Head of caudate nucleus (tissue), 42 donors: Measurements from ENCODE around the gene ZBED4.
"Not testable (repeated sequence)": the region's sequence is repeated elsewhere in the genome, so short reads cannot be mapped to it uniquely, and the experiment has no call there.

Experiments
- DNase-seq, 42 donors: peaks; one replicate each; pipeline versions ENCODE4 v3.0.0 to v3.0.0-alpha.2; 2020 to 2021; ENCODE audit warnings: mixed read lengths in 7 of 42
- intact Hi-C: fragments of 100-400 bp; cut with DNase I; formaldehyde crosslinking; loops from one replicate; pipeline ENCODE4 v1.15.0; 2022

Gene ZBED4

DNA sequence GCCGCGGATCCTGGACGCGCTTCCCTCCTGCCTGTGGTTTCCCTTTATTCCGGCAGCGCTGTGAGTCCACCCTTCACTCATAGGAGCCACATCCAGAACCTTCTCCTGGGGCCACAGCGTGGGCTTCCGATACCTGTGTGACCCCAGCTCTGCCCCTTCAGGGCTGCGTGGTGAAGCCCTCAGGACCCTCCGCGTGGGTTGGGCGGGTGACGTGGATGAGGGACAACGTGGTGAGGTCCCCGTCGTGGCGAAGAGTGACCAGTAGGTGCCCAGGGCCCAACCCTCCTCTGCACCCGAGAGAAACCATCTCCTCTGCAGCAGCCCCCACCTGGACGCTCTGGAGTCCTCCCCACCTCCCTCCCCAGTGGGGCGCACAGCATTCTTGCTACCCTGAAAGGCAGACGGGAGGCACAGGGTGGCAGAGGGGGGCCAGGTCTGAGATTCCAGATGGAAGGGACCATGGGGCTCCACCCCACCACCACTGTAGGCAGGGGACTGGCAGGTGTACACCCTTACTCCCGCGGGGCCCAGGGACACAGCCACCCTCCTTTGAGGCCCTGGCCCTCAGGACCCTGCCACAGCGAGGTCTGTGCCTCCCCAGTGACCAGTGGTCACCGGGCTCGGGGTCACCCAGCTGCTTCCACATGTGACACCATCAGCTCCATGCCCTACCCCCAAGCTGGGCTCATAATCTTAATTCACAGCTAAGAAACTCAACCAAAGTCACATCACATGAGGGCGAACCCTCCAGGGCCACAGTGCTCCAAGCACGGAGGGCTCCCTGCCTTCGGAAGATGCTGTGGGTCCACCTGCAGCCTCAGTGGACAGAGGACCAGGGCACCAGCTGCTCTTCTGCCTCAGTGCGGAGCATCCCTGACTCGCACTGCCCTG lies 3.4 kb upstream of the ZBED4 start:
- intact Hi-C loops: loop anchor here (5.0 kb wide), 1 partner anchor 67 kb away; the partner anchor contains the start of genes ALG12 and CRELD2
- DNase-seq: no peak

DNA sequence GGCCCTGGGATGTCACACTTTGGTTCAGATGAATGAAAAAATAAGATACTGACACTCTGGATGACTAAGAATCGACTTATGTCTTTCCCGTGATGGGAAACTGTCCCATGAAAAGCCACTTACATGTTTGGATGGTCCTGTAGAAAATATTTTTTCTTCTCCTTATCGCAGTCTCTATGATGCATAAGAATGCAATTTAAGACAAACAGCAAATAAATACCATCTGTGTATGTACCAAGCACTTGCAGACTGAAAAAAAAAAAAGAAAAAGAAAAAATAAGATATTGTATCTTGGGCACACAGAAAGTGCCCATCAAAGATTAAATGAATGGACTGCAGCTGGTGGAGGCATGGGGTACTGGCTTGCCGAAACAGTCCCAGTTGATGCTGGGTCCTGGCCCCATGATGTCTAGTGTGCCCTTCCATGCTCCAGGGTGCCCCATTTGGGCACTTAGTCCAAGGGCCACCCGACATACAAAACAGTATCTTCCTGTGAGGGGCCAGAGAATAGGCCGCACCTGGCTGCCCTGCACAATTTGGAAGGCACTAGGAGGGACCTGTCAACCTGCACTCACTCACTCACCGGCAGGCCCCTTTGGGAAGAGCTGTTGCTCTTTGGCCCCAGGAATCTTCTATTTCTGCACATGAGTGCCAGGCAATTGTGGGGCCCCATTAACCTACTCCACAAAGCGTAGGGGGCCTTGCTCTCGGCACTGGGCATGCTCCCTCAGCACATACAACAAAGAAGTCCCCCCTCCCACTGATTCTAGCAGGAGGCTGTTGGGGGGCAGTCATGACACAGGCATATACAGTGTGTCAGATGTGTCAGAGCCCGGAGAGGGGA lies 2.5 kb upstream of the ZBED4 start:
- peak in 1 of 42 donors; percentile 27 for DNase-seq
- intact Hi-C loops: loop anchor here (5.0 kb wide), 1 partner anchor 66 kb away; the partner anchor contains the start of genes ALG12 and CRELD2

DNA sequence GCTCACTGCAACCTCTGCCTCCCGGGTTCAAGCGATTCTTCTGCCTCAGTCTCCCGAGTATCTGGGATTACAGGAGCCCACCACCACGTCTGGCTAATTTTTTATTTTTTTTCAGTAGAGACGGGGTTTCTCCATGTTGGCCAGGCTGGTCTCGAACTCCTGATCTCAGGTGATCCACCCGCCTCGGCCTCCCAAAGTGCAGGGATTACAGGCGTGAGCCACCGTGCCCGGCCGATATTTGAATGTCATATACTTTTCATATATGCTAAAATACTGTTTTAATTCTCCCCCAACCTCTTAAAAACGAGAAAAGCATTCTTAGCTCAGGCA lies 1.1 kb upstream of the ZBED4 start:
- DNase-seq: not testable (repeated sequence)
- intact Hi-C loops: loop anchor here (2.0 to 5.0 kb wide), 2 partner anchors 24 to 65 kb away; partner anchors contain the start of genes ALG12 and CRELD2

GRCh38 chr22:49853981-49854831 lies 562 bp downstream of the ZBED4 start:
- peak in 26 of 42 donors; percentile 10 to 64 (median 29) for DNase-seq
- intact Hi-C loops: loop anchor here (2.0 to 5.0 kb wide), 2 partner anchors 25 to 63 kb away; partner anchors contain the start of genes ALG12 and CRELD2

- intact Hi-C loops: no loop called here
Measured at GRCh38 chr22:49855251-49855911, 1.7 kb downstream of the ZBED4 start.

GRCh38 chr22:49856343-49856742 lies 2.7 kb downstream of the ZBED4 start:
- DNase-seq: peak in 1 of 42 donors; percentile 15
- intact Hi-C loops: no loop called here

More at GRCh38 chr22:49855251-49855911, 1.7 kb downstream of the ZBED4 start:
- no peak for DNase-seq

DNA sequence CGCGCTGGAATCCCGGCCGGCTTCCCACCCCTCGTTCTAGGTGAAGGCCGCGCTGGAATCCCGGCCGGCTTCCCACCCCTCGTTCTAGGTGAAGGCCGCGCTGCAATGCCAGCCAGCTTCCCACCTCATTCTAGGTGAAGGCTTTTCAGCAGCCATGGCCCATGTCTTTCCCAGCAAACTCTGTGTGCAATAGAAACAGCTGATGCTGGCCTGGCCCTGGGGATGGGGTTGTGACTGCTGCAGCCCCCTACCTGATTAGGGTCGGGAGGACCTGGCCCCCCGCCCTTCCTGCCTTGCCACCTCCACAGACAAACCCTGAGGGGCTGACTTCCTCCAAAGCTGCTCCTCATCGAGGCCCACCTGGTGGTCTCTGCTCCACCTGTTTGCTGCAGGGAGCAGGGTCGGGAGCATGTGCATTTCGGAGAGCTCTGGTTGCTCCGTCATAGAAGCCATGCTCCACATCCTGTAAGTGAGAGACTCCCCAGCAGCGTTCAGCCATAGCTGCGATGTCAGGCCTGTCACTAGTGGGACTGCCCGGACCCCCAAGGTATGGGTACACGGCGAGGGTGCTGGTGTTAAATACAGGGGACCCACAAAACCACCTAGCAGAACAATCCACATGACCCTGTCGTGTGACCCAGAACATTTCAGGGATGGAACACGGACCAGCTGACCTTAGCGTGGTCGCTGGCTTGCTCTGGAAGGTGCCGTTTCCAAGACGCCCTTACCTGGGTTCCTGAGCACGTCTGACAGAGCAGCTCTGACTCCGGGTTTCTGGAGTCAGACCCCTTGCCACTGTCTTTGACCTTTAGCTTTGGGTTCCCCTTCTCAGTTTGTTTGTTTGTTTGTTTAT lies 3.3 kb downstream of the ZBED4 start:
- intact Hi-C loops: no loop called here
- no peak for DNase-seq

- intact Hi-C loops: no loop called here
- DNase-seq: peak in 1 of 42 donors; percentile 14
Measured at GRCh38 chr22:49858827-49859226, 5.2 kb downstream of the ZBED4 start.

- DNase-seq: peak in 2 of 42 donors; percentile 7 to 26
- intact Hi-C loops: no loop called here
Measured at GRCh38 chr22:49861642-49862495, 8.2 kb downstream of the ZBED4 start.

DNA sequence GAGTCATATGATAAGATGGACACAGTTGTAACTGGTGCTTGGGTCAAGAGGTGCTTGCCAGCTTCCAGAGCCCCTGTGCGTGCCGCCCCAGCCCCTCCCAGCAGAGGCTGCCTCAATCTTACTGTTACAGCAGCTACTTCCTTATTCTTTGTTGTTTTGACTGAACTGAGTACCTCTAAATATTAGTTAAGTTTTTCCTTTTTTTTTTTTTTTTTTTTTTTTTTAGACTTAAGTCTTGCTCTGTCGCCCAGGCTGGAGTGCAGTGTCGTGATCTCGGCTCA lies 8.8 kb downstream of the ZBED4 start:
- intact Hi-C loops: no loop called here
- peak in 1 of 42 donors; percentile 1 for DNase-seq

GRCh38 chr22:49863931-49864330 lies 10.3 kb downstream of the ZBED4 start:
- peak in 3 of 42 donors; percentile 2 to 4 (median 2) for DNase-seq
- intact Hi-C loops: no loop called here

- DNase-seq: peak in 3 of 42 donors; percentile 5 to 19 (median 12)
- intact Hi-C loops: loop anchor here (5.0 kb wide), 1 partner anchor 42 kb away; no protein-coding TSS in a partner anchor
Measured at GRCh38 chr22:49865156-49865555, 11.5 kb downstream of the ZBED4 start.

DNA sequence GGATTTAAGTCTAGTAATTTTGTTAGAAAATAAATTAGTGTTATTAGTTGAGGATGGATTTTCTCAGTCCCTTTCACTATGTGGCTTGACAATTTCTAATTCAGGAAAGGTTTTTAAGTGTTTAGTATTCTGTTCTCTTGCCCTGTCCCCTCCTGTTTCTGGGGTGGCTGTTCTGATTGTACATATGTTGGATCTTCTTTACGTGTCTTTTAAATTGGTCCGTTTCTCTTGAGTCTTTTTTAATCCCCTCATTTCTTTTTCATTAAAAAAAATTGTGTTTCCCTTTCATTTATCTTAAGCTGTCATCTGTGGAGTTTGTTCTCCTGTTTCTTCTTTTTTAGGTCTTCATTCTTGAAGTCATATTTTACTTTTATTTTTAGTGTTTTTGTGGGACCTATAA lies 12.5 kb downstream of the ZBED4 start:
- DNase-seq: no peak

GRCh38 chr22:49866646-49867045 lies 13.0 kb downstream of the ZBED4 start:
- intact Hi-C loops: loop anchor here (5.0 kb wide), 1 partner anchor 41 kb away; no protein-coding TSS in a partner anchor
- DNase-seq: peak in 2 of 42 donors; percentile 1 to 18

More for the DNA sequence above, 12.5 kb downstream of the ZBED4 start:
- intact Hi-C loops: loop anchor here (5.0 kb wide), 1 partner anchor 41 kb away; no protein-coding TSS in a partner anchor

- intact Hi-C loops: loop anchor here (5.0 kb wide), 1 partner anchor 40 kb away; no protein-coding TSS in a partner anchor
- peak in 3 of 42 donors; percentile 0 to 22 (median 1) for DNase-seq
Measured at GRCh38 chr22:49867303-49868265, 13.9 kb downstream of the ZBED4 start.
